HUES6 (cell line): ENCODE results near the gene SHC4.

Experiments
- H3K27ac ChIP-seq: 2 replicates; pipeline ENCODE4 v1.7.0; 2013; ENCODE audit warnings: low read depth, mild to moderate bottlenecking, low read length, inconsistent platforms
- H3K27me3 ChIP-seq: 2 replicates; pipeline ENCODE4 v1.6.1; 2013; ENCODE audit warnings: low read length; ENCODE audit not compliant: control insufficient read depth, insufficient read depth
- H3K36me3 ChIP-seq: 2 replicates; pipeline ENCODE4 v1.6.1; 2013; ENCODE audit warnings: low read length; ENCODE audit not compliant: control insufficient read depth, insufficient read depth
- H3K4me1 ChIP-seq: 2 replicates; pipeline ENCODE4 v1.6.1; 2013; ENCODE audit warnings: low read length; ENCODE audit not compliant: control insufficient read depth, insufficient read depth
- H3K4me3 ChIP-seq: 2 replicates; pipeline ENCODE4 v1.5.1; 2013; ENCODE audit warnings: low read depth, low read length
- H3K9ac ChIP-seq: one replicate; pipeline ENCODE4 v1.6.1; 2013; ENCODE audit warnings: mild to moderate bottlenecking, low read length
- H3K9me3 ChIP-seq: 2 replicates; pipeline ENCODE4 v1.6.1; 2013; ENCODE audit warnings: low read depth, low read length; ENCODE audit not compliant: control insufficient read depth, insufficient read depth

SHC4 gene

GRCh38 chr15:48845123-48845522, 118.6 kb downstream of the SHC4 start:
- Histone ChIP-seq H3K36me3 (no peaks in the 10 kb centered on the region), H3K4me1 (no peaks in the 10 kb centered on the region), H3K27ac (no peak overlapping the region), H3K4me3 (no peak overlapping the region), H3K9me3 (no peaks in the 10 kb centered on the region), H3K27me3 (no peaks in the 10 kb centered on the region), H3K9ac (no peak overlapping the region)

GRCh38 chr15:48842501-48842900, 121.2 kb downstream of the SHC4 start:
- no peak overlapping the region for H3K4me3 ChIP-seq
- H3K27ac ChIP-seq, result no peak overlapping the region
- H3K27me3 ChIP-seq, result no peaks in the 10 kb centered on the region
- H3K4me1 ChIP-seq, result no peaks in the 10 kb centered on the region
- no peak overlapping the region for H3K9ac ChIP-seq
- no peaks in the 10 kb centered on the region for H3K36me3 ChIP-seq
- no peaks in the 10 kb centered on the region for H3K9me3 ChIP-seq

GRCh38 chr15:48834756-48835155, 129.0 kb downstream of the SHC4 start:
- no peaks in the 10 kb centered on the region for H3K36me3 ChIP-seq

GRCh38 chr15:48833526-48834239, 130.0 kb downstream of the SHC4 start:
- Histone ChIP-seq H3K27ac (no peak overlapping the region), H3K36me3 (no peaks in the 10 kb centered on the region), H3K27me3 (no peaks in the 10 kb centered on the region), H3K4me3 (no peak overlapping the region), H3K4me1 (no peaks in the 10 kb centered on the region), H3K9me3 (no peaks in the 10 kb centered on the region), H3K9ac (no peak overlapping the region)

More at GRCh38 chr15:48834756-48835155, 129.0 kb downstream of the SHC4 start:
- Histone ChIP-seq H3K27ac (no peak overlapping the region), H3K9ac (no peak overlapping the region), H3K4me3 (no peak overlapping the region), H3K4me1 (no peaks in the 10 kb centered on the region), H3K9me3 (no peaks in the 10 kb centered on the region), H3K27me3 (no peaks in the 10 kb centered on the region)

- H3K27me3 ChIP-seq, result no peaks in the 10 kb centered on the region
- H3K9ac ChIP-seq, result no peak overlapping the region
- H3K27ac ChIP-seq, result no peak overlapping the region
- H3K4me3 ChIP-seq, result no peak overlapping the region
- no peaks in the 10 kb centered on the region for H3K4me1 ChIP-seq
- H3K9me3 ChIP-seq, result no peaks in the 10 kb centered on the region
- no peaks in the 10 kb centered on the region for H3K36me3 ChIP-seq
Measured at GRCh38 chr15:48832648-48833047, 131.1 kb downstream of the SHC4 start.

GRCh38 chr15:48828906-48829305, 134.8 kb downstream of the SHC4 start:
- H3K9me3 ChIP-seq, result no peaks in the 10 kb centered on the region
- H3K27me3 ChIP-seq, result no peaks in the 10 kb centered on the region

GRCh38 chr15:48828471-48828870, 135.2 kb downstream of the SHC4 start:
- Histone ChIP-seq H3K36me3 (no peaks in the 10 kb centered on the region), H3K27ac (no peak overlapping the region), H3K4me3 (no peak overlapping the region), H3K9me3 (no peaks in the 10 kb centered on the region), H3K4me1 (peaks cover 5% of the 10 kb centered on the region), H3K27me3 (no peaks in the 10 kb centered on the region), H3K9ac (no peak overlapping the region)

More at GRCh38 chr15:48828906-48829305, 134.8 kb downstream of the SHC4 start:
- no peak overlapping the region for H3K27ac ChIP-seq
- H3K4me3 ChIP-seq, result no peak overlapping the region
- H3K9ac ChIP-seq, result no peak overlapping the region
- H3K4me1 ChIP-seq, result peaks cover 1% of the 10 kb centered on the region; the same call in 1 of the 2 replicates
- no peaks in the 10 kb centered on the region for H3K36me3 ChIP-seq

GRCh38 chr15:48825075-48825474, 138.6 kb downstream of the SHC4 start:
- Histone ChIP-seq H3K4me3 (no peak overlapping the region), H3K9me3 (no peaks in the 10 kb centered on the region), H3K4me1 (peaks cover 11% of the 10 kb centered on the region), H3K9ac (no peak overlapping the region), H3K27ac (no peak overlapping the region), H3K27me3 (no peaks in the 10 kb centered on the region), H3K36me3 (no peaks in the 10 kb centered on the region)

- Histone ChIP-seq H3K9ac (no peak overlapping the region), H3K4me3 (no peak overlapping the region), H3K4me1 (peaks cover 11% of the 10 kb centered on the region), H3K27me3 (no peaks in the 10 kb centered on the region), H3K9me3 (no peaks in the 10 kb centered on the region), H3K36me3 (no peaks in the 10 kb centered on the region), H3K27ac (no peak overlapping the region)
Measured at GRCh38 chr15:48823706-48824105, 140.0 kb downstream of the SHC4 start.

GRCh38 chr15:48823237-48823636, 140.5 kb downstream of the SHC4 start:
- H3K9me3 ChIP-seq, result no peaks in the 10 kb centered on the region
- H3K27ac ChIP-seq, result no peak overlapping the region
- H3K36me3 ChIP-seq, result no peaks in the 10 kb centered on the region
- H3K4me3 ChIP-seq, result no peak overlapping the region
- no peaks in the 10 kb centered on the region for H3K27me3 ChIP-seq
- no peak overlapping the region for H3K9ac ChIP-seq
- peaks cover 11% of the 10 kb centered on the region for H3K4me1 ChIP-seq

- H3K4me3 ChIP-seq, result no peak overlapping the region
- peaks cover 14% of the 10 kb centered on the region for H3K4me1 ChIP-seq
- H3K27ac ChIP-seq, result no peak overlapping the region
Measured at GRCh38 chr15:48814286-48814685, 149.4 kb downstream of the SHC4 start.

More at GRCh38 chr15:48814286-48814685, 149.4 kb downstream of the SHC4 start:
- peaks cover 9% of the 10 kb centered on the region for H3K27me3 ChIP-seq
- no peaks in the 10 kb centered on the region for H3K36me3 ChIP-seq
- no peaks in the 10 kb centered on the region for H3K9me3 ChIP-seq
- H3K9ac ChIP-seq, result no peak overlapping the region
